ENCODE data around the gene PIP5K1B.

The PIP5K1B gene

DNA sequence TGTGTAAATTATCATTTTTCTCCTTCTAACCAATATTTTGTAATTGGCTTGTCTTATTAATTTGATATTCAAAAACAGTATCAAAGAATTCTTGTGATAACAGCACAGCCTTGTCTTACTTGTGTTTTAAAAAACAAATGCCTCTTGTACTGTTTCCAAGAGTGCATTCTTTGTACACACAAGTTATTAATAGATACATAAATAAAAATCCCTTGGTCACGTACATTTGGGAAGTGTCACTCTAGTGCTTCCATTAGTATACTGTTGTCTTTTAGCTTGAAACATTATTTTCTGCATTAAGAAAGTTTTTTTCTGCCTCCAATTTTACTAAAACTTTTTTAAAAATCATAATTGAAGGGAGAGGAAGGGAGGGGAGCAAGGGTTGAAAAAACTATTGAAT lies 133.2 kb downstream of the PIP5K1B start:
- no peak for FAIRE-seq
- no peak for TF ChIP-seq POLR2A (IDR thresholded peaks at IDR 0.05; ENCODE audit: low read depth, low read length)
- no peak for DNase-seq (ENCODE audit: insufficient read length, low spot score)

DNA sequence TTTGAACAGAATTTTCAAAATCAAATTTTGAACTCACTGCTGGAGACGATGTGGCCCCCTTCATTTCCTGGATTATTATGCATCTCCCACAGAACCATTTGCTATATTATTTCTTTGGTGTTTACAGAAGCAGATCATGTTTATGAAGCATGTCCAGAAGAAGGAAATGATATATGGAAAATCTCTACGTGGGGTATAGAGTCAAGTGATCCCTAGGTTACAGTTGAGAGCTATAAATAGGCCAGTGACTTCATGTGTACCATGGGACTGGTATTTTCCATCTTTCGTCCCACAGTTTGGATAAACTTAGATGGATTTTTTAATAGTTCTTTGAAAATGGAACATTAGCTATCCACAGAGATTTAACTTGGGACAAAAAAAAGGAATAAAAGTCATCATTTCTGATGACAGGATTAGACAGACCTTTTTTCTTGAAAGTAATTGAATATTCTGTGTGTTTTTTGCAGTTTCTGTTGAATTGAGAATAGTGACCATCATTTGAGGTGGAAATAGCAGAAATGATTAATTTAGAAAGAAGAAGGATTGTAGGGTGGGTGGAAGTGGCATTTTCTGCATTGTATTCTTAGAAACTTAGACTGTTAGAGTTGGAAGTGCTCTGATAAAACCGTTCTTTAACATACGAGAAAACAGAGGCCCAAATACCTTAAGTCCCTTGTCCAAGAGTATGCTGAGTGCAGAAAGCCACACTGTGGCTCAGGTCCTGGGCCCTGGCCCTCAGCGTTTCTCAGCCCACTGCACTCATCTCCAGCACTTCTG lies 136.4 kb downstream of the PIP5K1B start:
- TF ChIP-seq POLR2A (IDR thresholded peaks at IDR 0.05; ENCODE audit: low read depth, low read length), result no peak
- FAIRE-seq, result no peak
- DNase-seq (ENCODE audit: insufficient read length, low spot score), result no peak

DNA sequence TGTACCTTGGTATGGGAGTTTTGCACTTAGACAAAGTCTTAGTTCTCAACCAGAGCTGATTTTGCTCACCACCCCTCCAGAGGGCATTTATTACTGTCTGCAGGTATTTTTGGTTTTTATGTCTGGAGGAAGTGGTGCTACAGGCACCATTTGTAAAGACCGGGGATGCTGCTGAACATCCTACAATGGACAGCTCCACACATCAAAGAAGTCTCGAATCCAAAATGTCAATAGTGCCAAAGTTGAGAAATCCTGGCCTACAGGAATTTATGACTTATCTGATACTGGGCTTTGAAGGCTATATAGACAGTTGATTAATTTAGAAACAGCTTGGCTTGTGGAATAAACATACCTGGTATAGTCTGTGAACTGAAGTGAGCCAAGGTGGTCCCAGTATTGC lies 137.5 kb downstream of the PIP5K1B start:
- no peak for DNase-seq (ENCODE audit: insufficient read length, low spot score)
- no peak for FAIRE-seq

DNA sequence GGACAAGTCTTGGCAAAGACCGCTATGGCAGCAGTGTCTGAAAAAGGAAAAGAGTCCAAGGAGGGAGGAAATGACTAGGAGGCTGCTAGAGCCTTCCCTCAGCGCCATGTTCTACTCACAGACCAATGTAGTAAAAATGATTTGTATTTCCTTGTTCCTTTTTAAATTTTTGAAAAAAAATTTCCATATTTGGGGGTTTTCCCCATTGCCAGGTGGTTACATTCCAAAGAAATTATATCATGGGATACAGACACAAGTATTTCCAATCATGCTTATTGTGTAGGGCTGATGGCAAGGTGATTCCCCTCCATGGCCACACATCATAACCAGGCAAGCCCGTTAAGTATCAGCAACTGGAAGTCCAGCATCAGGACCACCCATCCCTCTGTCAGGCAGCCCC lies 138.2 kb downstream of the PIP5K1B start:
- FAIRE-seq, result no peak
- no peak for TF ChIP-seq POLR2A (IDR thresholded peaks at IDR 0.05; ENCODE audit: low read depth, low read length)
- no peak for DNase-seq (ENCODE audit: insufficient read length, low spot score)

More for the DNA sequence above, 137.5 kb downstream of the PIP5K1B start:
- no peak for TF ChIP-seq POLR2A (IDR thresholded peaks at IDR 0.05; ENCODE audit: low read depth, low read length)

DNA sequence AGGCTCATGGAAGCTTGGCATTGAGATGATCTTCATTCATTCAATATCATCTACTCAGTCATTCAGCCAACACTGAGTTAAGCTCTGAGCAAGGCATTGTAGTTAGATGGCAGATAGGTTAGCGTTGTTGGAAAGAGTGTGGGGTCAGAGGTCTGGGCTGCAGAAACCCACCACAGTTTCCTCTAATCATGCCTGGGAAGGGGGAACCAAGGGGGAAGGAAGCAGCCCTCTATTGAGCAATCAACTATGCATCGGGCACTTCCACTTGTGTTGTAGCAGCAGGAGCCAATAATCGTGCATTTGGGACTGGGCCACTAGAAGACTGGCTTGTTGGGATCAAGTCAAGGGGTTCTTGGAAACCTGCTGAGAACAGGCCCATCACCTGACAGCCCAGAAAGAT lies 139.1 kb downstream of the PIP5K1B start:
- DNase-seq (ENCODE audit: insufficient read length, low spot score) (no peak), FAIRE-seq (no peak)
- no peak for TF ChIP-seq POLR2A (IDR thresholded peaks at IDR 0.05; ENCODE audit: low read depth, low read length)

DNA sequence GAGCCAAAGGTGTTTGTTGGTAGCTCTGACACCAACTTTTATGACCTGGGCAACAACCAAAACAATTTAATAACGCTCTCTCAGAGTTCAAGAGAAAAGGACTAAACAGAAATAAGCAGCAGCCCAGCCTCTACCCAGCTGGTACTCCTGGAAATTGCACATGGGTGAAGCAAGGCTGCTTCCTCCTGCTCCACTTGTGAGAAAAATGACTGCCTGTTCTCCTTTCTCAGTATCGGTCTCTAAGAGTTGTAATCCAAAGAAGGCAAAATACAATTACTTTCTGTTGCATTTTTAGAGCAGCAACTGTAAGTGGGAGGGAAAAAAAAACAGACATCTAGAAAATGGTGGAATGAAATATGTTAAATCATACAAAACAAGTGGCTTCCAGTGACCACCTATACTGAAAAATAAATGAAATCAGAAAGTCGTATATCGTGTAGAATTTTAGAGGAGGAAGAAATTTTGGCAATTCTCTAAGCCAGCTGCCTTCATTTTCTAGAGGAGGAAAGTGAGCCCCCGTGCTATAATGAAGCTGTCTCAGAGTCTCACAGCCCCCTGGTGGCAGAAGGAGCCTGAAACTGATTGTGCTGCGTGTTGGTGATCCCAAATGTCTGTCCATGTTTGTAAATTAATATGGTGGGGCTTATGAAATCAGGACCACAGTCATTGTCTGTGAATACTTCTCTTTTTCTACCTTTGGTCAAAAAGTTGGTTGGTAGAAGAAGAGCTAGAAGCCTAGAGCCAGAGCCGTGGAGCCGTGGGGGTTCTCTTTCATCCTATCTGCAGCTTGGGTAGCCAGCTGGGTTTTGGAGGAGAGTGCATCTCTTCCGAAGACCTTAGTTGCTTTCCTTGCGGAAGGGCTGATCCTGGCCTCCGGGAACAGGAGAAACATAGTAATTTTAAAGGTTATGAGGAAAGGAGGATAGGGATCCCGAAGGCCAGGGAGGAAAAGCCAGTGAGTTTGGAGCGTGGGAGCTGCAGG lies 139.9 kb downstream of the PIP5K1B start:
- FAIRE-seq (peak; percentile 57), DNase-seq (ENCODE audit: insufficient read length, low spot score) (no peak)
- no peak for TF ChIP-seq POLR2A (IDR thresholded peaks at IDR 0.05; ENCODE audit: low read depth, low read length)

DNA sequence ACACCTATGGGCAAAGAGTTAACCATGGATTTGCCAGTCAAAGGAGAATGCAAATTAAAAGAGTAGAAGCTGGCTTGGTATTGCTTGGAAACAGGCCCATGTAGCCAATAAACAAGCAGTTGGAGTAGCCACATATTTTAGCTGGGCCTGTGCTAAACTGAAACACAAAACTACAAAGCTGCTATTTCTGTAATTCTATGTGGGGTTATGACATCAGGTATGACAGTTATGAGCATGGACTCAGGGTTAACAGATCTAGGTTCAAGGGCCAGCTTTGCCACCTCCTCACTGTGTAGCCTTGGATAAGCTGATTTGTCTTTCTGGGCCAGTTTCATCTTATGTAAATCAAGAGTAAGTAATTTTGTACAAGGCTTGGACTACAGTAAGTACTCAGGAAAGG lies 142.7 kb downstream of the PIP5K1B start:
- TF ChIP-seq POLR2A (IDR thresholded peaks at IDR 0.05; ENCODE audit: low read depth, low read length), result no peak
- FAIRE-seq (no peak), DNase-seq (ENCODE audit: insufficient read length, low spot score) (no peak)

DNA sequence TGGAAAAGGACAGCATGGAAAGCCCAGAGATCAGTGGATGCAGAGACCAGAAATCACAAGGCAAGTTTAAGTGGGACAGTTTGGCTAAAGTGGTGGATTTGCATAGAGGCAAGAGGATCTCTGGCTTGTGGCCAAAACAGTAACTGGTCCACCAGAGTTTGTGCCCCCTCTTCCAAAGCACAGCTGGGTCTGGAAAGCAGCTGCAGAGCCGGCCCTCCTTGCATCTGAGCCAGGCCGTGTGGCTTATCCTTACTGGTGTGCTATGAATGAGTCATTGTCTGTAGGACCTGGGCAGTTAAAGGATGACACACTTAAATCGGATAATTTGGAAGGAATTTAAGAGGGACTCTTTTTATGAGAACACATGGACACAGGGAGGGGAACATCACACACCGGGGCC lies 146.6 kb downstream of the PIP5K1B start:
- FAIRE-seq (peak; percentile 89), DNase-seq (ENCODE audit: insufficient read length, low spot score) (peak; percentile 26)
- no peak for TF ChIP-seq POLR2A (IDR thresholded peaks at IDR 0.05; ENCODE audit: low read depth, low read length)

DNA sequence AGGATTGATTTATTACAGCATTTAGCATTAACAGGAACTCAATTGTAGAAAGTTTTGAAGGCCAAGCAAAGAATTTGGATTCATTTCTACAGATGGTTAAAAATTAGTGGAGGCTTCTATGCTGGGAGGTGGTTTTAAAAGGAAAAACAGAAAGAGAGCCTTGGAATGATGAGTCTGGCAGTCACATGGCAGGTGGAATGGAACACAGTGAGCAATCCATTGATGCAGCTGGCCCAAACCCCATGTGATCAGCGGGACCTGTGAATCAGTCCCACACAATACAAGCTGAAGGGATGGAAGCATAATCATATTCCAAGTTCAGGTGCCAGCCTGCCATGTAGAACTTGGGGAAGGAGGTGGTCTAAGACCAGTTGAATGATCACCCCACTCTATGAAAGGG lies 147.9 kb downstream of the PIP5K1B start:
- FAIRE-seq (no peak), DNase-seq (ENCODE audit: insufficient read length, low spot score) (no peak)
- no peak for TF ChIP-seq POLR2A (IDR thresholded peaks at IDR 0.05; ENCODE audit: low read depth, low read length)

DNA sequence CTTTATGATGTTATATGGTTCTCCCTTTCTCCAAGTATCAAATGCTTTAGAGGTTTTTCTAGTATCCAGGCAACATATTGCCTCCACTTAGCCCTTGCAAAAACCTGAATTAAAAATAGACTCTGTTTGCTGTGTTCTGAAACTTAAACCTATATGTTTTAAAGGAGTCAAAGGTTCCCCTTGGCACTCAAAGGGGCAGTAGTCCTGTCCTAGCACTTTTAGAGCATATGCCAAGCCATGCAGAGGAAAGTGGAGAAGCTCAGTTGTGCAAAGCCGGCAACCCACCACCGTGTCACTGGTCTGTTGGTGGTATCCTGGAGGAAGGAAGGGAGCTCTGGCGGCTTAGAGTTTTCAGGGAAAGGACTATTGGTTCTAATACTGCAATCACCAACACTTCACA lies 154.3 kb downstream of the PIP5K1B start:
- TF ChIP-seq POLR2A (IDR thresholded peaks at IDR 0.05; ENCODE audit: low read depth, low read length), result no peak
- DNase-seq (ENCODE audit: insufficient read length, low spot score) (no peak), FAIRE-seq (no peak)

DNA sequence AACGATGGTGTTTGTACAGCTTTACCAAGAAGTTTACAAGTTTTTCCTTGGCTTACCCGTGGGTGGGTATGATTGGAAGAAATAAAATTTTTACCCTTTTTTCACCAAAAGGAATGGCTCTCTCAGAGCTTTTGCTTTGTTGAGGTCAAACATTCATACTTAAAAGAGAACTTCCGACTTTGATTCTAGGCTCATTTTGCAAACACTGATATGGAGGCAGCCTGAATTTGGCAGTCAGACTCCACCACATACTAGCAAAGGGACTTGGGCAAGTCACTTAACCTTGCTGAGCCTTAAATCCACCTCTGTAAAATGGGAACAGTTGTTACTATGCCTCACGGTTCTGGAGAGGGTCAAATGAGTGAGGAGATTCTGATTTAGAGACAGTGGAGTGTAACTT lies 155.4 kb downstream of the PIP5K1B start:
- FAIRE-seq (no peak), DNase-seq (ENCODE audit: insufficient read length, low spot score) (no peak)
- no peak for TF ChIP-seq POLR2A (IDR thresholded peaks at IDR 0.05; ENCODE audit: low read depth, low read length)

DNA sequence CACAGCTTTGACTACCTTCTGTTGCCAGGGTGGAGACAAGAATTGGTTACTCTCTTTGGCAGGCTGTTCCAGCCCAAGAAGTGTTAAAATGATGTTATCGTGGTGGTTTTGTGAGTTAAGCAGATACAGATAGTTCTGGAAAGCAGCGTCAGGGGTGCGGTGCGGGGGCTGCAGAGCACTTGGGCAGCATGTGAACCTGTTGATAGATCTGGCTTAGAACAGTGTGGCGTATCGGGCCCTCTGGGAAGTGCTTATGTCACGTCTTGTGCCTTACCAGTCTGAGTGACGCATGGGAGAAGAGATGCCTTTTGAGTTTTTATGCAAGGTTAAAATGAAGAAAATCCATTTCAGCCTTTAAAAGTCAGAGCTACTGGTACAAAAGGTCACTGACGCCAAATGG lies 156.4 kb downstream of the PIP5K1B start:
- TF ChIP-seq POLR2A (IDR thresholded peaks at IDR 0.05; ENCODE audit: low read depth, low read length), result no peak
- FAIRE-seq (no peak), DNase-seq (ENCODE audit: insufficient read length, low spot score) (no peak)

DNA sequence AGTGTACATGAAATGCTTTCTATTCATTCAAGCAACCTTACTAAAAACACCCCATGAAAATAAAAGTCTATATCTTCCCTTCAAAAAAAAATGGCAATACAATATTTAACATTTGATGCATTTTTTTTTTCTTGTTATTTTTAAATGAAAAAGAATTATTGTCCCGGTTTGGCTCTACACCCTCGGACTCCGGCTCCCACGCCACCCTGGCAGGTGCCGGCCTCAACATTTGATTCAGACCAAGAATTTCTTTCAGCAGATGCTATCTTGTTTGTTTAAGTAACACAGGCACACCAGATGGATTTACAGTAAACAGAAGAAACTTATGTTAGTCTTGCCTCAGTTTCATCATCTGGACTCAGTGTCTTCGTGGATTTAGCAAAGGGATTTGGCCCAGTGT lies 162.0 kb downstream of the PIP5K1B start:
- DNase-seq (ENCODE audit: insufficient read length, low spot score), result no peak
- TF ChIP-seq POLR2A (IDR thresholded peaks at IDR 0.05; ENCODE audit: low read depth, low read length), result no peak
- FAIRE-seq, result no peak

DNA sequence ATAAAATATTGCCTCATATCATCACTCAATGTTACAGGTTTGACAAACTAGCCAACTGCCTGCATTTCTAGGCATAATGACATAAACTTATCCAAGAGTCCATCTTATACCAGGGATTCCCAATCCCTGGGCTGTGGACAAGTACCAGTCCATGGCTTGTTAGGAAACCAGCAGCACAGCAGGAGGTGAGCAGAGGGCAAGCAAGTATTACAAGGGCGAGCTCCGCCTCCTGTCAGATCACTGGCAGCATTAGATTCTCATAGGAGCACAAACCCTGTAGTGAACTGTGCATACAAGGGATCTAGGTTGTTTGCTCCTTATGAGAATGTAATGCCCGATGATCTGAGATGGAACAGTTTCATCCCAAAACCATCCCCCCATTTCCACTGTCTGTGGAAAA lies 164.0 kb downstream of the PIP5K1B start:
- DNase-seq (ENCODE audit: insufficient read length, low spot score), result no peak
- no peak for TF ChIP-seq POLR2A (IDR thresholded peaks at IDR 0.05; ENCODE audit: low read depth, low read length)
- FAIRE-seq, result peak; percentile 20

Measured in H54 (cell line).